Renal cortical epithelial cell (primary cell): Measurements from ENCODE around the gene ZFP36L2. TPM values are rescaled to one million over a fixed set of nuclear protein-coding genes. Genes with fewer than 3 reads are reported as not detected.

Experiments
- DNase-seq: peaks from one replicate; pipeline ENCODE4 v3.0.0-alpha.2; 2011; ENCODE audit warnings: low read depth
- total RNA-seq: library from RNA; depleted of rRNA; stranded (reverse); fragments of >200 nt; gene quantifications from 2 replicates; pipeline ENCODE4 v1.2.3, GENCODE V29; 2014

The ZFP36L2 gene
- total RNA-seq, 1 donor from 2014 or later: 20.1 TPM

- DNase-seq: no peak
These were observed 22.2 kb upstream of the ZFP36L2 start for GRCh38 chr2:43248621-43249020.

GRCh38 chr2:43246641-43247040, 20.2 kb upstream of the ZFP36L2 start:
- no peak for DNase-seq

- no peak for DNase-seq
These were observed 15.2 kb upstream of the ZFP36L2 start for GRCh38 chr2:43241558-43241957.

GRCh38 chr2:43240766-43241150, 14.4 kb upstream of the ZFP36L2 start:
- no peak for DNase-seq

- DNase-seq: no peak
These were observed 13.8 kb upstream of the ZFP36L2 start for GRCh38 chr2:43239981-43240765.

- DNase-seq: no peak
These were observed 12.4 kb upstream of the ZFP36L2 start for GRCh38 chr2:43238813-43239212.

GRCh38 chr2:43238176-43238575, 11.8 kb upstream of the ZFP36L2 start:
- DNase-seq: no peak

- DNase-seq: no peak
These were observed 7.1 kb upstream of the ZFP36L2 start for GRCh38 chr2:43233218-43234212.

- DNase-seq: no peak
These were observed 4.8 kb upstream of the ZFP36L2 start for GRCh38 chr2:43230951-43231827.

GRCh38 chr2:43230351-43230885, 4.0 kb upstream of the ZFP36L2 start:
- DNase-seq: no peak

GRCh38 chr2:43228756-43229659, 2.6 kb upstream of the ZFP36L2 start:
- DNase-seq: peak; percentile 82

GRCh38 chr2:43228321-43228751, 1.9 kb upstream of the ZFP36L2 start:
- DNase-seq: no peak

GRCh38 chr2:43227830-43228281, 1.4 kb upstream of the ZFP36L2 start:
- DNase-seq: no peak

- peak; percentile 73 for DNase-seq
These were observed 786 bp upstream of the ZFP36L2 start for GRCh38 chr2:43226955-43227829.

GRCh38 chr2:43225788-43226557, 433 bp downstream of the ZFP36L2 start:
- no peak for DNase-seq

GRCh38 chr2:43225093-43225787, 1.2 kb downstream of the ZFP36L2 start:
- no peak for DNase-seq

GRCh38 chr2:43224571-43225092, 1.8 kb downstream of the ZFP36L2 start:
- no peak for DNase-seq
